Immature natural killer cell (primary cell): ENCODE results near the gene NAA15. TPM values are rescaled to one million over a fixed set of nuclear protein-coding genes. Genes with fewer than 3 reads are reported as not detected.
"Not testable (repeated sequence)": the region's sequence is repeated elsewhere in the genome, so short reads cannot be mapped to it uniquely, and the experiment has no call there.

Experiments used
- DNase-seq, 3 donors: peaks; one replicate each; pipeline ENCODE4 v3.0.0; 2022; ENCODE audit warnings: mixed read lengths in 1 of 3
- H3K27ac Mint-ChIP-seq, 6 donors: one replicate each; pipeline ENCODE4 v1.8.0; 2020; ENCODE audit warnings: mixed read lengths in 6 of 6, mild to moderate bottlenecking in 5 of 6, inconsistent platforms in 4 of 6, moderate library complexity in 3 of 6
- H3K27me3 Mint-ChIP-seq, 3 donors: one replicate each; pipeline ENCODE4 v1.8.0; 2020 to 2021; ENCODE audit warnings: low read depth in 3 of 3, mild to moderate bottlenecking in 3 of 3, mixed read lengths in 3 of 3, moderate library complexity in 3 of 3, inconsistent platforms in 1 of 3
- H3K36me3 Mint-ChIP-seq, 3 donors: one replicate each; pipeline ENCODE4 v1.8.0; 2020; ENCODE audit warnings: mixed read lengths in 3 of 3, inconsistent platforms in 2 of 3, mild to moderate bottlenecking in 2 of 3
- H3K4me1 Mint-ChIP-seq, 2 donors: one replicate each; pipeline ENCODE4 v1.8.0; 2020; ENCODE audit warnings: inconsistent platforms in 2 of 2, mild to moderate bottlenecking in 2 of 2, mixed read lengths in 2 of 2, moderate library complexity in 1 of 2
- H3K4me3 Mint-ChIP-seq, 5 donors: one replicate each; pipeline ENCODE4 v1.8.0; 2020; ENCODE audit warnings: mild to moderate bottlenecking in 5 of 5, mixed read lengths in 5 of 5, inconsistent platforms in 3 of 5, moderate library complexity in 3 of 5
- H3K9me3 Mint-ChIP-seq, 6 donors: one replicate each; pipeline ENCODE4 v1.8.0; 2020; ENCODE audit warnings: mild to moderate bottlenecking in 6 of 6, mixed read lengths in 6 of 6, inconsistent platforms in 4 of 6, moderate library complexity in 3 of 6
- polyA plus RNA-seq, 3 donors: library from polyadenylated mRNA; unstranded; fragments of 300-500 nt; fragmentation: Illumina TruSeq; gene quantifications; one replicate each; pipeline ENCODE4 v1.2.3, GENCODE V29; 2021

NAA15 gene
- polyA plus RNA-seq, 3 donors from 2014 or later = 19.6 to 33.9 (median 22.1) TPM

DNA sequence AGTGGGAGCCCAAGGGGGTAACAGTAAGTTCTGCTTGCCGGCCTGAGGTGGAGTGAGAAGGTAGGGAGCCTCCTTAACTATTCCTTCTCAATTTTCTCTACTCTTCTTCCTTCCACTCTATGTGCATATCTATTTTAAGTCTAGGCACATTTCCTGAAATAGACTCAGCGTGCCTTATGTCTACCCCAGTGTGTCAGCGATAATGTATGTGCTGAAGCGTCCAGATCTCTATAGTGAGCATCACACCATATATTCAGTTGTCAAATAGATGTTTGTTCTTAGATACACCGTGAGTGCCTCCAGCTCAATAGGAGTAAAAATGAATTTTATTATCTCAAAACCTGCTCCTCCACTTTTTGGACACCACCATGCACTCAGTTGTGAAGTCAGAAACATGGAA lies 101.1 kb downstream of the NAA15 start:
- Mint-ChIP-seq H3K9me3 (no peaks in the 10 kb centered on the region), H3K36me3 (peaks cover 4 to 16% (median 14%) of the 10 kb centered on the region in 3 donors), H3K27me3 (peaks cover 0 to 1% (median 0%) of the 10 kb centered on the region in 3 donors), H3K4me3 (no peak overlapping the region), H3K27ac (no peak overlapping the region), H3K4me1 (no peaks in the 10 kb centered on the region)
- no peak for DNase-seq

DNA sequence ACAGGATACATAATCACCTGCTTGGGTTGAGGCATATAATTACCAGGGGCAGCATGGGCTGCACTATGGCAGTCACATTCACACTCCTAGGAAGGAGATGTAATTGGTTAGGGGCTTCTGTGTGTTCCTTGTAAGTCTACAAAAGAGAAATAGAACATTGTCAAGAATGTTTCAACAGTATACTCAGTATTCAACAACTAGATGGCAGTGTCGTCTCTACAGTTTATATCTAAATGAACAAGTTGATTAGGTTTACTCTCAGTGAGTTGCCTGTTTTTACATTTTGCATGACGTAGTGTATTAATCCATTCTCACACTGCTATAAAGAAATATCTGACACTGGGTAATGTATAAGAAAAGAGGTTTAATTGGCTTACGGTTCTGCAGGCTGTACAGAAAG lies 102.2 kb downstream of the NAA15 start:
- H3K27me3 Mint-ChIP-seq = peaks cover 0 to 1% (median 0%) of the 10 kb centered on the region in 3 donors
- H3K4me1 Mint-ChIP-seq = no peaks in the 10 kb centered on the region
- no peak for DNase-seq
- H3K4me3 Mint-ChIP-seq = no peak overlapping the region
- no peaks in the 10 kb centered on the region for H3K9me3 Mint-ChIP-seq
- no peak overlapping the region for H3K27ac Mint-ChIP-seq
- H3K36me3 Mint-ChIP-seq = peaks cover 4 to 20% (median 16%) of the 10 kb centered on the region in 3 donors

DNA sequence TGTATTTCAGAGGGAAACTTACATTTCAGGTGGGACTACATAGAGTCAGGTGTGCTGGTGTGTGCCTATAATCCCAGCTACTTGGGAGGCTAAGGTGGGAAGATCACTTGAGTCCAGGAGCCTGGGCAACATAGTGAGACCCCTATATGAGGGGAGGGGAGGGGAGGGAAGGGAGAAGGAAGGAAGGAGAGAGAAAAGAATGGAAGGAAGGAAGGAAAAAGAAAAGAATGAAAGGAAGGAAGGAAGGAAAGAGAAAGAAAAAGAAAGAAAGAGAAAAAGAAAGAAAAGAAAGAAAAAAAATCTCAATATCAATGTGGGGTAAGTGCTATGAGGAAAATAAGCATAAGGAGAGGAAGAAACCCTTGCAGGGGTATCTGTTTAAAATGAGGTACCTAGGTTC lies 109.0 kb downstream of the NAA15 start:
- no peak for DNase-seq
- peaks cover 0 to 5% (median 1%) of the 10 kb centered on the region in 6 donors for H3K9me3 Mint-ChIP-seq
- H3K27me3 Mint-ChIP-seq = peaks cover 0 to 3% (median 2%) of the 10 kb centered on the region in 3 donors
- H3K27ac Mint-ChIP-seq = peak overlapping the region in 1 of 6 donors; percentile 8
- H3K36me3 Mint-ChIP-seq = peaks cover 13 to 43% (median 40%) of the 10 kb centered on the region in 3 donors
- no peak overlapping the region for H3K4me3 Mint-ChIP-seq
- no peaks in the 10 kb centered on the region for H3K4me1 Mint-ChIP-seq

DNA sequence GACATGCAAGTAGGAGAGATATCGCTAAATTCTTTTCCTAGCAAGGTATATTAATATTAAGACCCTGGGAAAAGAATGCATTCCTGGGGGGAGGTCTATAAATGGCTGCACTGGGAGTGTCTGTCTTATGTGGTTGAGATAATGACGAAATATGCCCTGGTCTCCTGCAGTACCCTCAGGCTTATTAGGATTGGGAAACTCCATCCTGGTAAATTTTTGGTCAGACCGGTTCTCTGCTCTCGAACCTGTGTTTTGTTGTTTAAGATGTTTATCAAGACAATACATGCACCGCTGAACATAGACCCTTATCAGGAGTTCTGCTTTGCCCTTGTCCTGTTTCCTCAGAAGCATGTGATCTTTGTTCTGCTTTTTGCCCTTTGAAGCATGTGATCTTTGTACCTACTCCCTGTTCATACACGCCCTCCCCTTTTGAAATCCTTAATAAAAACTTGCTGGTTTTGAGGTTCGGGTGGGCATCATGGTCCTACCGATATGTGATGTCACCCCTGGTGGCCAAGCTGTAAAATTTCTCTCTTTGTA lies 113.4 kb downstream of the NAA15 start:
- not testable (repeated sequence) for H3K27me3 Mint-ChIP-seq, DNase-seq, H3K4me3 Mint-ChIP-seq, H3K9me3 Mint-ChIP-seq, H3K27ac Mint-ChIP-seq
- Mint-ChIP-seq H3K36me3 (peaks cover 13 to 28% (median 22%) of the 10 kb centered on the region in 3 donors), H3K4me1 (peaks cover 11 to 12% of the 10 kb centered on the region in 2 donors)

DNA sequence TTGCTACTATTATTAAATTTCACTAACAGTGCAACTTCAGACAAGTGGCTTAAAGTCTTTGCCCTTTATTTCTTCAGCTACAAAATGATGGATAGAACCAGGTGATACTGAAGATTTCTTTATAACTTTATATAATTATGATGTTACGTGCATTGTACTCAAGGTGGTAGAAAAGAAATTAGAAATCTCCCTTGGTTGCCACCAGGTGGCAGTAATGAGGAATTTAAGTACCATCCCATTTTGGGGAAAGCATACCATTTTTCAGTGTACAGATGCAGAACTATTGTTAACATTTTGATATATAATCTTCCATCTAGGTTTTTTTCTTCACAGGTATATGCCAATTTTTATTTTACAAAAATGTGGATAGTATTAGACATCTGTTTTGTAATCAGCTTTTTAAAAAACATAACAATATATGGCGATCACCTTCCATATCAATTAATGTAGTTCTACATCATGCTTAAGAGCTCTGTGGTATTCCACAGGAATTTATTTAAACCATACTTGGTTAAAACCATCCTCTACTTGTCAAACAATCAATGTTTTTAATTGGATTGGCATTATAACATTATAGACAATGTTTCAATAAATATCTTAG lies 114.9 kb downstream of the NAA15 start:
- Mint-ChIP-seq H3K27me3 (peaks cover 0 to 4% (median 4%) of the 10 kb centered on the region in 3 donors), H3K9me3 (peaks cover 0 to 7% (median 1%) of the 10 kb centered on the region in 6 donors), H3K4me1 (peaks cover 13 to 20% of the 10 kb centered on the region in 2 donors), H3K4me3 (no peak overlapping the region), H3K36me3 (peaks cover 13 to 28% (median 22%) of the 10 kb centered on the region in 3 donors), H3K27ac (no peak overlapping the region)
- peak; percentile 12 to 47 (median 37) for DNase-seq

DNA sequence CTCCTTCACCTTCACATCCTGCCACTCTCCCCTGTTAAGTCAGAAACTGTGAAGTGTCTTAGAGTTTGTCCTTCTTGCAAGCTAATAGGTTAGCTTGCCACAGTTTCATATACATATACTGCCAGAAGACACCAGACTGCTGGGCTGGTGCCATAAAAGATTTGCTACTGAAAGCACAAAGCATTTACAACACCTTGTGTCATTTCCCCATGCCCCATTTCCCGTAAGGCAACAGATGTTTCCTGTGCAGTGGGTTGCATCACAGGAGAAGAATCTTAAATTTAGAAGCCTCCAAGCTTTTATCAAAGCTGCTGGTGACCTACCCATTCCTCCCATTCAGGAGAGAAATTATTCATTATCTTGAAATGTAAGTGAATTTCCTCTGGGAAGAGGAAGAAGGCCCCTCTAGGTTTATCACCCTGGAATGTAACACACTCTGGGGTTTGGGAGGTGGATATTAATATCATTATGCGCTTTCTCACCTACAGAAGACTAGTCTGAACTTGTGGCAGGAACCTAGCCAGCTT lies 118.1 kb downstream of the NAA15 start:
- peaks cover 13 to 20% of the 10 kb centered on the region in 2 donors for H3K4me1 Mint-ChIP-seq

DNA sequence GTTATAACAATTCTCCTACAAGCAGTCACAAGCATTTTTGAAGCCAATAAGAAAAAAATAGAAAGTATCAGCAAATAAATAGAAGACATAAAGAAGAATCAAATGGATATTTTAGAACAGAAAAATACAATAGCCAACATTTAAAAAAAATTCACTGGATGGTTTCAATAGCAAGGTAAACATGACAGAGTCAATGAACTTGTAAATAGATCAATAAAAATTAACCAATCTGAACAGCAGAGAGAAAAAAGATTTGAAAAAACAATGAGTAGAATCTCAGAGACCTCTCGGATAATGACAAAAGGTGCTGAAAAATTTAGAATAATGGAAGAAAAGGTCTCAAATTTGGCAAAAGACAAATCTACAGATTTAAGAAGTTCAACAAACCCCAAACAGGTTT lies 119.3 kb downstream of the NAA15 start:
- no peak for DNase-seq
- no peak overlapping the region for H3K4me3 Mint-ChIP-seq
- H3K9me3 Mint-ChIP-seq = peaks cover 0 to 2% (median 0%) of the 10 kb centered on the region in 6 donors
- H3K4me1 Mint-ChIP-seq = peaks cover 13 to 20% of the 10 kb centered on the region in 2 donors
- peaks cover 5 to 15% (median 7%) of the 10 kb centered on the region in 3 donors for H3K36me3 Mint-ChIP-seq
- no peak overlapping the region for H3K27ac Mint-ChIP-seq
- peaks cover 0 to 4% (median 2%) of the 10 kb centered on the region in 3 donors for H3K27me3 Mint-ChIP-seq

More for the DNA sequence above, 118.1 kb downstream of the NAA15 start:
- H3K27ac Mint-ChIP-seq = peak overlapping the region in 2 of 6 donors; percentile 5 to 42
- no peak for DNase-seq
- peaks cover 13 to 24% (median 14%) of the 10 kb centered on the region in 3 donors for H3K36me3 Mint-ChIP-seq
- peaks cover 0 to 7% (median 1%) of the 10 kb centered on the region in 6 donors for H3K9me3 Mint-ChIP-seq
- peaks cover 0 to 4% (median 3%) of the 10 kb centered on the region in 3 donors for H3K27me3 Mint-ChIP-seq
- peak overlapping the region in 1 of 5 donors; percentile 52 for H3K4me3 Mint-ChIP-seq

DNA sequence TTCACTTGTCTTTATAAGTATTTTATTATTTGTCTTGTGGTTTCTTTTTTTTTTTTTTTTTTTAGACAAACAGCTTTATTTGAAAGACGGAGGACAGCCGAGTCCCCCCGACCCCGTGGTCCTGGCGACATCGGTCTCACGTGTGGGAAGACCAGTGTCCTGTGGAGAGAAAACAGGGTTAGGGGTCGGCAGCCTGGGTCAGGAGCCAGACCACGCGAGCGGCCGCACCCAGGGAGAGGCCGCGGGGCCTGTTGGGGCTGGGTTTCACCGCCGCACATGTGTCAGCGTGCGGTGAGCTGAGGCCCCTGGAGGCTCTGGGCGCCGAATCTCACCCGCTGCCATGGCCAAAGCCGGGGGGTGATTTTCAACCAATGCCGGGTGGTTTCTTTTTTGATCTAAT lies 134.8 kb downstream of the NAA15 start:
- Mint-ChIP-seq H3K4me1 (no peaks in the 10 kb centered on the region), H3K36me3 (peaks cover 28 to 64% (median 43%) of the 10 kb centered on the region in 3 donors), H3K4me3 (no peak overlapping the region), H3K27ac (no peak overlapping the region), H3K27me3 (peaks cover 0 to 4% (median 3%) of the 10 kb centered on the region in 3 donors), H3K9me3 (peaks cover 13 to 35% (median 25%) of the 10 kb centered on the region in 6 donors)
- DNase-seq = no peak

DNA sequence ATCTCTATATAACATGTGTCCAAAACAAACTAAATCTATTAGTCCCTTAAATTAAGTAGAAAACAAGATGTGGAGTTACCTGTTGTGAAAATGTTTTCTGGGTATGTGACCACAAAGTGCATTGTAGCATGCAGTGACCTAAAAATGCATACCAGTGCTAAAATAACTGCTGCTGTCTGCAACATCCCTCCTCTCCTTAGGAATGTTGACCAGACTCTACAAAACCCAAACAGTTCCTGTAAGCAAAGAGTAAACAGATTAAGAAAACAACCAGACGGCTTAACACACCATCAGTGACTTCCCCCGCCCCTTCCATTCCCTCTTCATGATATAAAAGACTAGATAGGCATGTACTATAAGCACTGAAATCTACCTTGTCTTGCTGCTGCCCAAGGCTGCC lies 136.8 kb downstream of the NAA15 start:
- H3K36me3 Mint-ChIP-seq = peaks cover 24 to 52% (median 34%) of the 10 kb centered on the region in 3 donors
- no peak overlapping the region for H3K27ac Mint-ChIP-seq
- H3K27me3 Mint-ChIP-seq = peaks cover 0 to 4% (median 0%) of the 10 kb centered on the region in 3 donors
- H3K4me1 Mint-ChIP-seq = no peaks in the 10 kb centered on the region
- H3K4me3 Mint-ChIP-seq = no peak overlapping the region
- no peak for DNase-seq
- H3K9me3 Mint-ChIP-seq = peaks cover 8 to 30% (median 25%) of the 10 kb centered on the region in 6 donors

DNA sequence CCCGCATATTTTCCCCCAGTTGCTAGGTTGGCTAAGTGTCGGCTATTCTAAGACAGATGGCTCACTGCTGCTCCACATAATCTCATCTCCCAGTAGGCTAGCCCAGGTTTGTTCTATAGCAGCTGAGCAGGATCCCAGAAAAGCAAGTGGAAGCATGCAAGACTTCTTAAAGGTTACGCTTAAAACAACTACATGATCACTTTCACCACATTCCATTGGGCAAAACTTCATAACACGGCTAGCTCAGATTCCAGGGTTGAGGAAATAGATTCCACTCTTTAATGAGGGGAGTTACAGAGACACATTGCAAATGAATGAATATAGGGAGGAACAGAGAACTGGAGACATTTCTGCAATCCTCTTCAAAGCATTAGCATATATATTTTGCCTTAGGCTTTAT lies 139.7 kb downstream of the NAA15 start:
- peaks cover 0 to 6% (median 0%) of the 10 kb centered on the region in 3 donors for H3K27me3 Mint-ChIP-seq
- H3K36me3 Mint-ChIP-seq = peaks cover 24 to 40% (median 34%) of the 10 kb centered on the region in 3 donors
- H3K4me3 Mint-ChIP-seq = no peak overlapping the region
- H3K4me1 Mint-ChIP-seq = no peaks in the 10 kb centered on the region
- DNase-seq = no peak
- H3K27ac Mint-ChIP-seq = no peak overlapping the region
- H3K9me3 Mint-ChIP-seq = peaks cover 8 to 30% (median 25%) of the 10 kb centered on the region in 6 donors

DNA sequence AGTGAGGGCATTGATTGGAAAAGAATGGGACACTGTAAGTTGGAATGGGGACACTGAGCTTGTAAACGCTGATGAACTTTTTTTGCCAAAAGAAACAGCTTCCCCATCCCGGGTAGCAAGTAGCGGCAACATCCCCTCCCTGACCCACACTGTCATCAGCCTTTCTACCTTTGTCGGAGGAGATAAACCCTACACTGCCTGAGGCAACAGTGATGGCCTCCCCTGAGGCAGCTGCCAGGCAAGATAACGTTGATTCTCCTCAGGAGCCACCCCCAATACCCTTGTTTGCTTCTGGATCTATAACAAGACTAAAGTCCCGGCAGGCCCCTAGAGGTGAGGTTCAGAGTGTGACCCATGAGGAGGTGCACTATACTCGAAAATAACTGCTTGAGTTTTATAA lies 142.4 kb downstream of the NAA15 start:
- Mint-ChIP-seq H3K4me3 (no peak overlapping the region), H3K27ac (no peak overlapping the region)

DNA sequence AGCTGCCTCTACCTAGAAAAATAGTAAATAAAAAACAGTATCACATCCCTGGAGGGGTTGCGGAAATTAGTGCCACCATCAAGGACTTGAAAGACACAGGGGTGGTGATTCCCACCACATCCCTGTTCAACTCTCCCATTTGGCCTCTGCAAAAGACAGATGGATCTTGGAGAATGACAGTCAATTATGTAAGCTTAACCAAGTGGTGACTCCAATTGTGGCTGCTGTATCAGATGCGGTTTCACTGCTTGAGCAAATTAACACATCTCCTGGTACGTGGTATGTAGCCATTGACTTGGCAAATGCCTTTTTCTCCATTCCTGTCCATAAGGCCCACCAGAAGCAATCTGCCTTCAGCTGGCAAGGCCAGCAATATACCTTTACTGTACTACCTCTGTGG lies 143.6 kb downstream of the NAA15 start:
- not testable (repeated sequence) for H3K4me3 Mint-ChIP-seq, H3K27me3 Mint-ChIP-seq, H3K9me3 Mint-ChIP-seq, H3K4me1 Mint-ChIP-seq, DNase-seq, H3K27ac Mint-ChIP-seq
- peaks cover 4 to 13% (median 8%) of the 10 kb centered on the region in 3 donors for H3K36me3 Mint-ChIP-seq

More for the DNA sequence above, 142.4 kb downstream of the NAA15 start:
- H3K9me3 Mint-ChIP-seq = peaks cover 3 to 19% (median 15%) of the 10 kb centered on the region in 6 donors
- H3K27me3 Mint-ChIP-seq = peaks cover 0 to 4% (median 0%) of the 10 kb centered on the region in 3 donors
- no peak for DNase-seq
- no peaks in the 10 kb centered on the region for H3K4me1 Mint-ChIP-seq
- H3K36me3 Mint-ChIP-seq = peaks cover 12 to 21% (median 17%) of the 10 kb centered on the region in 3 donors

DNA sequence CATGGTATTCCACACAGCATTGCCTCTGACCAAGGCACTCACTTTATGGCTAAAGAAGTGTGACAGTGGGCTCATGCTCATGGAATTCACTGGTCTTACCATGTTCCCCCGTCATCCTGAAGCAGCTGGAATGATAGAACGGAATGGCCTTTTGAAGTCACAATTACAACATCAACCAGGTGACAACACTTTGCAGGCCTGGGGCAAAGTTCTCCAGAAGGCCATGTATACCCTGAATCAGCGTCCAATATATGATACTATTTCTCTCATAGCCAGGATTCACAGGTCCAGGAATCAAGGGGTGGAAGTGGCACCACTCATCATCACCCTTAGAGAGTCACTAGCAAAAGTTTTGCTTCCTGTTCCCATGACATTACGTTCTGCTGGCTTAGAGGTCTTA lies 145.8 kb downstream of the NAA15 start:
- H3K4me3 Mint-ChIP-seq, H3K9me3 Mint-ChIP-seq, DNase-seq, H3K27ac Mint-ChIP-seq, H3K27me3 Mint-ChIP-seq, H3K4me1 Mint-ChIP-seq, H3K36me3 Mint-ChIP-seq: not testable (repeated sequence)

DNA sequence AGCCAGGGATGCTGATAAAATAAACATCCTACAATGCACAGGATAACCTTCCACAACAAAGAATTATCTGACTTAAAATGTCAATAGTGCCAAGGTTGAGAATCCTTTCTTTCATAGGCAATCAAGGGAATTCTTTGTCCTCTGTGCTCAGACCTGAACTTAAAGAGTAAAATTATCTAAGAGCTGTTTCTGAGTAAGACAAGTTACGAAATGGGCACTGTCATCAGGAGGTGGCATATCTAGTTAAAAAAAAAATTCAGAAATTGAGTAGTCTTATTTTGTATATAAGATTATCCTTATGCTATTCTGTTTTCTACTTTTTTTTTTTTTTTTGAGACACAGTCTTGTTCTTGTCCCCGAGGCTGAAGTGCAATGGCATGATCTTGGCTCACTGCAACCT lies 149.3 kb downstream of the NAA15 start:
- DNase-seq = no peak
- H3K36me3 Mint-ChIP-seq = peaks cover 0 to 4% (median 0%) of the 10 kb centered on the region in 3 donors
- H3K9me3 Mint-ChIP-seq = no peaks in the 10 kb centered on the region
- no peak overlapping the region for H3K27ac Mint-ChIP-seq
- peaks cover 34 to 38% of the 10 kb centered on the region in 2 donors for H3K4me1 Mint-ChIP-seq
- peaks cover 9 to 15% (median 15%) of the 10 kb centered on the region in 3 donors for H3K27me3 Mint-ChIP-seq
- H3K4me3 Mint-ChIP-seq = no peak overlapping the region
